Measurements from ENCODE around the gene SPDYE17.
"Not testable (repeated sequence)": the region's sequence is repeated elsewhere in the genome, so short reads cannot be mapped to it uniquely, and the experiment has no call there.

The SPDYE17 gene, protein sequence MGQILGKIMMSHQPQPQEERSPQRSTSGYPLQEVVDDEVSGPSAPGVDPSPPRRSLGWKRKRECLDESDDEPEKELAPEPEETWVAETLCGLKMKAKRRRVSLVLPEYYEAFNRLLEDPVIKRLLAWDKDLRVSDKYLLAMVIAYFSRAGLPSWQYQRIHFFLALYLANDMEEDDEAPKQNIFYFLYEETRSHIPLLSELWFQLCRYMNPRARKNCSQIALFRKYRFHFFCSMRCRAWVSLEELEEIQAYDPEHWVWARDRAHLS

DNA sequence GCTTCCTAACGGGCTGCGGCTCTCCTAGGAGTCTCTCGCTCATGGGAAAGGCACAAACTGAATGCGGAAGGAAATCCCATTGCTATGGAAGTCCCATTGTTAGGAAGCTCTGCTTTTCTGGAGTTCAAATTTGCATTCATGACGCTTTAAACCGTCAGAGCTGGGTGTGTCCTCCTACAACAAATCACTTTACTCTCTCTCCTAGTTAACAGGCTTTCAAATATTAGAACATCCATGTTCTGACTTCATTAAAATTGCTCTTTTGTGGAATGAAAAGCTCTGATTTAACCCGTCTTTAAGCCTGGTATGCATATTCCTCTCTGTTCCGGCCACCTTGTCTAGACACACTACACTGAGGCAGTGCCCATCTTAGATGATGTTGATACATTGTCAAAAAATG lies at the start of gene SPDYE17:
Gene SPDYE17, minus strand, starts transcription at position 101 of the 400 bp plus-strand sequence. CDS start 1,791 bp downstream, outside the sequence.
- DNase-seq: not testable (repeated sequence)

DNA sequence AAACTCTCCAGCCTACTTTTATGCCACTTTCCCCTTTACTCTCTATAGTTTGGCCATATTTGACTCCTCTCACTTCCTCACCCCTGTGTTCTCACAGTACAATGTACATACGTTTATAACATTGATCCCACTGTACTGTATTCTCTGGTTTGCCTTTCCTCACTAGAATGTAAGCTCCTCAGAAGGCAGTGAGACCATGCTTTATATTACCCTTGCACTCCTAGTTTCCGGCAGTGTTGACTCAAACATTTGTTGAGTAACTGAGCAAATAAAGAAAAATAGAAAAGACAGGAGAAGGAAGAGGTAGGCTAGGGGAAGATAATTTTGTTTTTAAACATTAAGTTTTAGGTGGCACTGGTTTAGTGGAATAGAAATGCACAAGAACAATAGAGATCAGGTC lies 48.1 kb upstream of the SPDYE17 start:
- not testable (repeated sequence) for DNase-seq

- not testable (repeated sequence) for DNase-seq
These were observed 47.5 kb upstream of the SPDYE17 start for GRCh38 chr7:77079624-77080023.

- not testable (repeated sequence) for DNase-seq
These were observed 47.0 kb upstream of the SPDYE17 start for GRCh38 chr7:77079112-77079511.

- DNase-seq: not testable (repeated sequence)
These were observed 44.9 kb upstream of the SPDYE17 start for GRCh38 chr7:77077060-77077459.

GRCh38 chr7:77074786-77075396 lies 42.7 kb upstream of the SPDYE17 start:
- not testable (repeated sequence) for DNase-seq

DNA sequence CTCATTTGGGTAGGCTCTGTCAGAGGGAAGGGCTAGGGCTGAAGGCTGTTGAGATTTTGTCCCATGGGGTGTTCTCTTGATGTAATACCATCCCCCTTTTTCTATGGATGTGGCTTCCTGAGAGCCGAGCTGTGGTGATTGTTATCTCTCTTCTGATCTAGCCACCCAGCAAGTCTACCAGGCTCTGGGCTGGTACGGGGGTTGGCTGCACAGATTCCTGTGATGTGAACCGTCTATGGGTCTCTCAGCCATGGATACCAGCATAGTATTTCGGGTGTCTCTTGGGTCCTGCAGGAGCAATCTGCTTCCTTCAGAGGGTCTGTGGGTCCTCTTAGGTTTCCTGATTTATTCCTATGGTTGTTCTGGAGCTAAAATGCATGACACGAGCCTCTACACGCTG lies 38.9 kb upstream of the SPDYE17 start:
- not testable (repeated sequence) for DNase-seq

GRCh38 chr7:77065869-77066268 lies 33.7 kb upstream of the SPDYE17 start:
- not testable (repeated sequence) for DNase-seq

GRCh38 chr7:77063732-77064131 lies 31.6 kb upstream of the SPDYE17 start:
- DNase-seq: not testable (repeated sequence)

DNA sequence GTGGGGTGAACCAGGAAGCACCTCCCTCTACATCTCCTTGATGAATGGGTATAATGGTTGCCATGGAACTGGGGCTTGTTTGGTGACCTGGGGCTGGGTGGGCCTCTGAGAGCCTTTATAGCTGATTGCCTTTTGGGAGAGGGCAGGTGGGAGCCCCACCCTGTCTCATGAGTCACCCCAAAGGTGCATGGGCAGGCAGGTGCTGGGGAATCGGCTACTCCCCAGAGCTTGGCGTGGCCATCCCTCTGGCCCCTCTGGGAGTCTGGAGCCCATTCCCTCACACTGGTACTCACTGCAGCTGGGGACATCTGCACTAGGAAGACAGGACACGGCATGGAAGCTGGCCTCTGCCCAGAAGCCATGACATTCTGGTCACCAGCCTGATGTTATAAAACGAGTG lies 30.4 kb upstream of the SPDYE17 start, which contains the start of gene SPDYE18:
Gene SPDYE18, minus strand, starts transcription at position 2 of the 400 bp plus-strand sequence. CDS start 2,046 bp downstream, outside the sequence.
- DNase-seq: not testable (repeated sequence)

- not testable (repeated sequence) for DNase-seq
These were observed 5.8 kb downstream of the SPDYE17 start for GRCh38 chr7:77026349-77026748.

- DNase-seq: not testable (repeated sequence)
These were observed 22.0 kb downstream of the SPDYE17 start for GRCh38 chr7:77010074-77010680.

DNA sequence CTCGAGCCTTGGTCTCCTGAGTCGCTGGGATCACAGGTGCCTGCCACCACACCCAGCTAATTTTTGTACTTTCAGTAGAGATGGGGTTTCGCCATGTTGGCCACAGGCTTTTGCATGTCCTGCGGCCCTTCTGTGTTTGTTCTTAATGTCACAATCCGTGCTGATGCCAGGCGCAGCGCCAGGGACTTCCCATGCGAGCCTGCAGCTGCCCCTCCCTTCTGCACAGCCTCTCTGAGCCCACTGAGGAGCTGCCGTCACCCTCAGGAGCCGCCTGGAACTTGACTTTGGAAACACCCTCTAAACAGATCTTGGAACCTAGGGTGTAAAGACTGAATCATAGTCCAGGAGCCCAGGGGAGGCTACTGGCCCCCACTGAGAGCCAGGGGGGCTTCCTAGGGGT lies 24.2 kb downstream of the SPDYE17 start:
- not testable (repeated sequence) for DNase-seq

DNA sequence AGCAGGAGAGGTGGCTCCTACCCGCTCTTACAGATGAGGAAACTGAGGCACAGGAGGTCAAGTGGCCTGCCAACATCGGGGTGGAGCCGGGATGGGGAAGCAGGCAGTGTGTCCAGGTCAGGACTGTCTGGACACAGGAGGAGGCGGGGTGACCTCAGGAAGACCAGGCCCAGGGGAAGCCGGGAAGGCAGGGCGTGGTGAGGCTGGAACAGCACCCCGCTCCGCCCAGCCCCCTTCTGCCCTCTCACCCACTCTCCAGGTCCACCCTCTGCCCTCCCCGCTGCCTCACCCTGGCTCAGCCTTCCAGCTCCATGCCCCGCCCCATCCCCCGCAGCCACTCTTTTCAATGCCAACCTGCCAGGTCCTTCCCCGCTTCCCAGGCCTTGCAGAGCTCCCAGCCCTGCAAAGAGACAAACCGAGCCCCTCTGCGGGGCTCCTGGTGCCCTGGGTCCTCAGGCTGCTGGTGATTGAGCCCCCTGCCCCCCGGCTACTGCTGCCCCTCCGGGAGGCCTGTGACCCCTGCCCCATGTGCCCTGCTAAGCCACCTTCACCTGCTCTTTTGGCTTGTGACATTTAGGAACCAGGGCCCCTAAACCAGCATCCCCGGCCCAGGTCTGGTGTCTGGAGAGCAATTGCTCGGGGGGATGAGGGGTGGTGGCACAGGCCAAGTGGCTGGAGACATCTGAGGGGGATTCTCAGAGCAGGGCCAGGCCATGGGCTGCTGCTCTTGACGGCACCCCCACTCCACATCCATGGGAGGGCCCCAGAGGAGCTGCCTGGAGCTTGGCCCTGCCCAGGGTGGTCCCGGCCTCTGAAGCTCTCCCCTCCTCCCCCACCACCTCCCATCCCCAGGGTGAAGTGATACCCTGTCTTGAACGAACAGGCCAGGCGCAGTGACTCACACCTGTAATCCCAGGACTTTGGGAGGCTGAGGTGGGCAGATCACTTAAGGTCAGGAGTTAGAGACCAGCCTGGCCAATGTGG lies 25.7 kb downstream of the SPDYE17 start:
- not testable (repeated sequence) for DNase-seq

DNA sequence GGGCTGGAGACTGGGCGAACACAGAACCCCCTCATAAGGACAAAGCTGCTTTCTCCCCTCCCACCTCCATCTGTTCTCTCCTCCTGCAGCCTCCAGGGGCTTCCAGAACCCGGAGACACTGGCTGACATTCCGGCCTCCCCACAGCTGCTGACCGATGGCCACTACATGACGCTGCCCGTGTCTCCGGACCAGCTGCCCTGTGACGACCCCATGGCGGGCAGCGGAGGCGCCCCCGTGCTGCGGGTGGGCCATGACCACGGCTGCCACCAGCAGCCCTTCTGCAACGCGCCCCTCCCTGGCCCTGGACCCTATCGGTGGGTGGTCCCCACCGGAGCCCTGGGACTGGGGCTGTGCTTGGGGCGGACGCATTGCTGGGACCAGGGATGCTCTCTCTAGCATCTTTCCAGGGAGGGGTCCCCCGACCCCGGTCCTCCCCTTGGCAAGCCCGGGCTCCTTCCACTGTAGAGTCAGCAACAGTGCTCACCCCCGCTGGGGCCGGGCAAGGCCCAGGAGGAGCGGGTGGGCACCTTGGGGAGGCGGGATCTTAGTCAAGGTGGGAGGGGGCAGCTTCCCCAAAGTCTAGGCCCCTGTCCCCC lies 26.6 kb downstream of the SPDYE17 start:
- DNase-seq: not testable (repeated sequence)

GRCh38 chr7:77004151-77004550 lies 28.0 kb downstream of the SPDYE17 start:
- not testable (repeated sequence) for DNase-seq

- not testable (repeated sequence) for DNase-seq
These were observed 28.9 kb downstream of the SPDYE17 start for GRCh38 chr7:77003241-77003640.

DNA sequence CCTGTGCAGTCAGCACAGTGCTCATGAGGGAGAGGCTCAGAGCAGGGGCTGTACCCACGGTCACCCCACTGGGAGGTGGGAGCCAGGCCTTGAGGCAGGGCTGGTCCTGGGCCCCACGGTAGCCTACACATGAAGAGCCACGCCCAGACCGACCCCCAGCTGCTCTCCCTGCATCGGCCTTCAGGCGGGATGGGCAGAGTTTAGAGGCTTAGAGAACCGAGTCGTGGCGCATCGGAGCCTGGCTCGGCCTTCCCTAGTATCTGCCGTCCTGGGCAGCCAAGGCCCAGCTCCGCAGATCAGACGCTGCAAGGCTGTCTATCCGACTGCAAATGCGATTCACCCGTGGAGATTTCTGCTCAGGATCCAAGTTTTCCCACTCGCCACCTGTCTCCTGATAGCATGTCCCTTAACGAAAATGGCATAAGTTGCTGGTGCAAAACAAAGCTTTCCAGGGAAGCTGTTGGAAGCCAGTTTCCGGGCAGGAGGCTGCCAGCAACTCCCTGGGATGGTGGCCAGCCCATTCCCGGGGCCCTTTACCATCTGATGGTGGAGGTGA lies 29.4 kb downstream of the SPDYE17 start:
- DNase-seq: not testable (repeated sequence)

DNA sequence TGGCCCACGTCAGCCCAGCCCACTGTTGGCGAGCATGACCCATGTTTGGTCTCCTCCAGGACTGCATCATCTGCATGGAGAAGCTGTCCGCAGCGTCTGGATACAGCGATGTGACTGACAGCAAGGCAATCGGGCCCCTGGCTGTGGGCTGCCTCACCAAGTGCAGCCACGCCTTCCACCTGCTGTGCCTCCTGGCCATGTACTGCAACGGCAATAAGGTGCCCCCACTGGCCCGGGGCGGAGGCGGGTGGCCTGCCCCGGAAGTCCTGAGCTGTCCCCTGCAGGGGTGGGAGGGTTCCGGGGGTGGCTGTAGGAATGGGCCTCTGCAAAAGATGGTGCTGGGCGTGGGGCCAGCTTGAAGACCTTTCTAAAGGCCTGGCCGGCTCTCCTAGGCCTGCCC lies 30.1 kb downstream of the SPDYE17 start:
- DNase-seq: not testable (repeated sequence)

DNA sequence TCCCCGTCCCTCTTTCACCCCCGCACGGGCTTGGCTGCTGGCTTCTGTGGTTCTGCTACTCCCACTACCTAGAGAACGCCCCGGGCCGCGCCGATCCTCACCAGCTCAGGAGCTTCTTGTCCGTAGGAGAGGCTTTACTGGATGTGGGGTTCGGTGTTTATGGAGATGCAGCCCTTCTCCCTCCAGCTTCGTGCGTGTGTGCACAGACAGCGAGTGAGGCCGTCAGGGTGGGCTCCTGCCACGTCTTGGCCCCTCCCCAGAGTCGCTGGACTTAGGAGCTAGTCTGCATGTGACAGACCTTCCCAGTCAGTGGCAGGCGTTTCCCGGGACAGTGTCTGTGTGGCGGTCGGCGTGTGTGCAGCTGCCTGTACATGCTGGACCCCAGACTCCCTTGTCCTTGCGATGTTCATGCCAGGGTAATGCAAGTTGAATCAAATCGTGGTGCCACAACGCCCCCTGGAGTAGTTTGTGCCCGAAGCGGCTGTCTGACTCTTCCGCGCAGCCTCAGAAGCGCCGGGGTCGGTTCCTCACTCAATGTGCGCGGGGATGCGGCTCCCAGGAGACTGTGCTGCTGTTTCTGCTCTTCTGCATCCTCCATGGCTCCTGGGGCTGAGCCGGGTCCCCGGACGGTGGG lies 32.6 kb downstream of the SPDYE17 start:
- DNase-seq: not testable (repeated sequence)

All from SIG-M5 (cell line).